HG02571 (cell line): ENCODE data around the gene PPP1R12A.
"Not testable (repeated sequence)": the region's sequence is repeated elsewhere in the genome, so short reads cannot be mapped to it uniquely, and the experiment has no call there.

Source experiments
- ATAC-seq: cut with Tn5 transposase; IDR thresholded peaks from one replicate; pipeline ENCODE4 v1.9.1; 2021; ENCODE audit warnings: mild to moderate bottlenecking, moderate library complexity; ENCODE audit not compliant: unreplicated experiment

The PPP1R12A gene

DNA sequence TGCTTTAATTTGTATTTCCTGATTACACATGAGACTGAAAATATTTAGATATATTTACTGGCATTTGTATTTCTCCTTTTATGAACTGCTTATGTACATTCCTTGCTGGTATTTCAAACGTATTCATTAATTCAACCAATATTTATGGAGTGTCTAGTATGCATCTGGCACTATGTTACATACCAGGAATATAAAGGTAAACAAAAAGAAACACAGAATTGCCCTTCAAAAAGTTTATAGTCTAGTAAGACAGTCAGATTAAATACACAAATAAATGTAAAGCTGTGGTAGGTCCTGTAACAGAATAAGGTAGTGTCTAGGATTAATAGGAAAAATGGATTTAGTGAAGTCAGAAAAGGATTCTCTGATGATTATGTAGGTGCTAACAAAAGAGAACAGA is 87.5 kb downstream of the PPP1R12A start:
- no peak for ATAC-seq

DNA sequence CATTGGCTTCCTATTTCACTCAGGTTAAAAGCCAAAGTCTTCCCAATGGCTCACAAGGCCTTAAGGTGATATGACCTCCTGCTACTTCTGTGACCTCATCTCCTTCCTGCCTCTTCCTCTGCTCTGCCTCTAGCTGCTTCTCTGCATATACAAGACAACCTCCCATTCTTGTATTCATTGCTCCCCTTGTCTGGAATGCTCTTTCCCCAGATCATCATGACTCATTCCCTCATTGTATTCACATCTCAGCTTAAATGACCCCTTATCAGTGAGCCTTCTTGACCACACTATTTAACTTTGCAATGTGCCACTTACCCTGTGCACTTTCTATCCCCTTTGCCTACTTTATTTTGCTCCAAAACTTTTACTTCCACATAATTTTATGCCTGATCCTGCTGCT is 90.2 kb downstream of the PPP1R12A start:
- no peak for ATAC-seq

DNA sequence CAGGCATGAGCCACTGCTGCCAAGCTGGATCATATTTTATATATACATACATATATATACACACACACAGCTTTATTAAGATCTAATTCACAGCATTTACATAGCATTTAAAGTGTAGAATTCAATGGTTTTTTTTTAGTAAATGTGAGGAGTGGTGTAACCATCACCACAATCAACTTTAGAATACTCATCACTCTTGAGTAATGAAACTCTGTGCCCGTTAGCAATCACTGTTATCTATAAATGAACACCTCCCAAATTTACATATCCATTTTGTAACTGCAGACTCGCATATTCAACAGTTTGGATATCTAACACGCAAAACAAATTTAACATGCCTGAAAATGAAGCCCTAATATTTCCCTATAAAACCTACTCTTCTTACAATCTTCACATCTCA is 90.9 kb downstream of the PPP1R12A start:
- ATAC-seq: no peak

DNA sequence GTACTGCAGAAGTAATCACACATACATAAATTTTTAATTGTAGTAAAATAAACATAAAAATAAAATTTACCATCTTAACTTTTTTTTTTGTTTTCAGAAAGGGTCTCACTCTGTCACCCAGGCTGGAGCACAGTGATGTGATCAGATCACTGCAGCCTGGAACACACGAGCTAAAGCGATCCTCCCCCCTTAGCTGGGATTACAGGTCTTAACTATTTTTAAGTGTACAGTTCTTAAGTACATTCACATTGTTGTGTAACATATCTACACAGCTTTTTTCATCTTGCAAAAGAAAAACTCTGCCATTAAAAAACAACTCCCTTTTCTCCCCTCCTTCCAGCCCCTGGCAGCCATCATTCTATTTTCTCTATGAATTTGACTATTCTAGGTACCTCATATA is 92.3 kb downstream of the PPP1R12A start:
- ATAC-seq: no peak

DNA sequence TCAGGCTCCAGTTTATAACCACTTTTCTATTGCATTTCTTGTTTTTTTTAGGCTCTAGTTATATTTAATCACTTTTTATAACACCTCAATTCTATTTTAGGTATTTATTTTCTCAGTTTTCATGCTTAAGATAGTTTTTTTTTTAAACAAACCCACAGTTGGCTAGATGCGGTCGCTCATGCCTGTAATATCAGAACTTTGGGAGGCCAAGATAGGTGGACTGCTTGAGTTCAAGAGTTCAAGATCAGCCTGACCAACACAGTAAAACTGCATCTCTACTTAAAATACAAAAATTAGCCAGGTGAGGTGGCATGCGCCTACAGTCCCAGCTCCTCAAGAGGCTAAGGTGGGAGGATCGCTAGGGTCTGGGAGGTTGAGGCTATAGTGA is 93.0 kb downstream of the PPP1R12A start:
- ATAC-seq: no peak

DNA sequence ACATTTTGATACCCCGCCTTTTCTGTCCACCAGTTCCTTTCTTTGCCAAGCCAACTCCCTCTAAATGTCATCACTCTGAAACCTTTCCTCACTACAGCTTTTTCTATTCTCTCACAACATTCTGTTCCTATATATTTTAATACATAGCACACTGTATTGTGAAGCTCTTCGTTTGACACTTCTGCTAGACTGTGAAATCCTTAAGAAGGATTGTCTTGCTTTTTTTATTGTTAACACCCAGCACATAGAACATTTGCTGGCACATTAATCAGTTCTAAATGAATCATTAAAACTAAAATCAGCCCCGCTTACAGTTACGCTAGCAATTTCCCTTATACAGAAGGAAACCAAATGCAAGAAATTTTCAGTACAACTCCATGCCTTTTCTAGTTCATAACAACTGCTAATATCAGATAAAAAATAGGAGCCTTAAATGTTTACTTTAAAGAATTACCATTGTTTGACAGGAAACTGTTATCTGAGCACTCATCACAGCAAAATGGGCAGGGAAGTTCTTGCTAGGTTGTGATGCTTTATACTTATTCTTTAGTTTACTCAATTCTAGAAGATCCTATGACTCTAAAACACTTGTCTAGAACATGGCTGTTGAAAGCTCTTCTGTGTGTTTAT is 93.5 kb downstream of the PPP1R12A start:
- no peak for ATAC-seq

DNA sequence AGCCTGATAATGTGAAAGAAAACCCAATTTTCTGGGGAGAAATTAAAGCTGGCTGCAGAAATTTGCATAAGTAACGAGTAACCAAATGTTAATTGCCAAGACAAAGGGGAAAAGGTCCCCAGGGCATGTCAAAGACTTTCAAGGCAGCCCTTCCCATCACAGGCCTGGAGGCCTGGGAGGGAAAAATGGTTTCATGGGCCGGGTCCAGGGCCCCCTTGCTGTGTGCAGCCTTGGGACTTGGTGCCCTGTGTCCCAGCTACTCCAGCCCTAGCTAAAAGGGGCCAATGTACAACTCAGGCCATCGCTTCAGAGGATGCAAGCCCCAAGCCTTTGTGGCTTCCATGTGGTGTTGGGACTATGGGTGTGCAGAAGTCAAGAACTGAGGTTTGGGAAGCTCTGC is 96.5 kb downstream of the PPP1R12A start:
- no peak for ATAC-seq

DNA sequence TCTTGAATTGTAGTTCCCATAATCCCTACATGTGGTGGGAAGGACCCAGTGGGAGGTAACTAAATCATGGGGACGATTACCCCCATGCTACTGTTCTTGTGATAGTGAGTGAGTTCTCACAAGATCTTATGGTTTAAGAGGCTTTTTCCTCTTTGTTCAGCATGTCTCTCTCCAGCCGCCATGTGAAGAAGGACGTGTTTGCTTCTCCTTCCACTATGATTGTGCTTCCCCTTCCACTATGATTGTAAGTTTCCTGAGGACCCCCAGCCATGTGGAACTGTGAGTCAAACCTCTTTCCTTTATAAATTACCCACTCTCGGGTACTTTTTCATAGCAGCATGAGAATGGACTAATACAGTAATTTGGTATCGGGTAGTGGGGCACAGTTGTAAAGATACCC is 97.3 kb downstream of the PPP1R12A start:
- no peak for ATAC-seq

DNA sequence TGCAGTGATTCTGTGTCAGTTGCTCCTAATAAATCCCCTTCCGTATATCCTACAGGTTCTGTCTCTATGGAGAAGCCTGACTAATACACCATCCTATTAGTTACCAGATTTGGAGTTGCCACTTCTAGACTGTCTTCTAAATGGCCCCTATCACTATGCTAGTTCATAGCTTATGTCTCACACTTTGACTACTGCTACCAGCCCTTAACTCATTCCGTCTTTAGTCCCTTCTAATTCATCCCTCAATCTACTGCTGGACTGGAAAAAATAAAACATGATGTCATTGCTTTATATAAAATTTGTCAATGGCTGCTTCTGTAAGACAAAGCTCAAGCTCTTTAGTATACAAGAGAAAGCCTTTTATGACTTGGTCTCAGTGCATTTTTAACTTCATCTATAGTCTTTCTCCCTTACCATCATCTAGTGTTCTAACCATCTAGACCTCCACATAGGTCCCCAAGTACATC is 99.5 kb downstream of the PPP1R12A start:
- ATAC-seq: no peak

DNA sequence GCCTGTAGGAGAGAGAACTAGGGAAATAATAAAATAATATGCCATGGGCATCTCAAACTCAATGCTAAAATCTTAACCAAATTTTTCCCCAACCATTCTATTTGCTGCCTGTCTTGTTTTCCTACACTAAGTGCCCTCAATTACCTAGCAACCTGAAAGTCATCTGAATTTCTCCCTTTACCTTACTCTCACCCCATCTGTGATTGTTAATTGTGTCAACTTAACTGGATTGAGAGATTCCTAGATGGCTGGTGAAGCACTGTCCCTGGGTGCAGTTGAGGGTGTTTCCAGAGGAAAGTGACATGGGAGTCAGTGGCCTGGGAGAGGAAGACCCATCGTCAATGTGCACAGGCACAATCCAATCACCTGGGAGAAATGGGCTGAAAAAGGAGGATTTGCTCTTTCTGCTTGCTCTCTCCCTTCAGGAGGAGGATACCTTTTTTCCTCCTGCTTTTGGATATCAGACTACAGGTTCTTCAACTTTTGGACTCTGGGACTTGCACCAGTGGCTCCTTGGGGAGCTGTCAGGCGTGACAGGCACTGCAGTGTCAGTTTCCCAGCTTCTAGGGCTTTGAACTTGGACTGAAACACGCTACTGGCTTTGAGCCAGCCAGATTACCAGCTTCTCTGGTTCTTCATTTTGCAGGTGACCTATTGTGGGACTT is 100.1 kb downstream of the PPP1R12A start:
- no peak for ATAC-seq

DNA sequence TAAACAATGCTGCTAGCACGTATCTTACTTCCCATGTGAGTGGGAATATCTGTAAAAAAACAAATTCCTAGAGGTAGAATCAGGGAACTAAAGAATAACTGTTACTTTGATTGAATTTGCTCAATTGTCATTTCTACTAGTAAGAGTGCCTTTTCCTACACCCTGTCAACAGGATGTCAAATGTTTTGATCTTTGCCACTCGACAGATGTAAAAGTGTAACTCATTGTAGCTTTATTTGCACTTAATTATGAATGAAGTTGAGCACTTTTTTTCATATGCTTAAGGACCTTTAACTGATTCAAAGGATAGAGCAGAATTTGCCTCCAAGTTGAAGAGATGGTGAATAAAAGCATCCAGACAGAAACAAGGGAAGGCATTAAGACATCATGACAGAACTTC is 104.5 kb downstream of the PPP1R12A start:
- ATAC-seq: no peak

DNA sequence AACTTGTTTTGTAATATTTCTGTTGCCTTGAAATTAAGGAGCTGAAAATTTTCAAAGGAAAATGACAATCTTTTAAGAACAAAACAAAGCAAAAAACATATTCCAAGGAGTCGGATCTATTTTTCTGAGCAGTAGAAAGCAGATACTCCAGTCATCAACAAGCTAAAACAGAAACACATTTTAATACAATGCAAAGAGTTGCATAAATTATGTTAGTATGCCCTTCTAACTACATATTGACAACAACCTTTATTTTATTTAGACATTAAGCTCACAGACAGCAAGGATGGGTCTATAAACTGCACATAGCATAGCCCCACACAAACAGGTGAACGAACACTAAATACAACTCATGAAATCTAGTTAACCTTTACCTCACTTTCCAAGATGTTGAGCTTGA is 106.0 kb downstream of the PPP1R12A start:
- no peak for ATAC-seq

DNA sequence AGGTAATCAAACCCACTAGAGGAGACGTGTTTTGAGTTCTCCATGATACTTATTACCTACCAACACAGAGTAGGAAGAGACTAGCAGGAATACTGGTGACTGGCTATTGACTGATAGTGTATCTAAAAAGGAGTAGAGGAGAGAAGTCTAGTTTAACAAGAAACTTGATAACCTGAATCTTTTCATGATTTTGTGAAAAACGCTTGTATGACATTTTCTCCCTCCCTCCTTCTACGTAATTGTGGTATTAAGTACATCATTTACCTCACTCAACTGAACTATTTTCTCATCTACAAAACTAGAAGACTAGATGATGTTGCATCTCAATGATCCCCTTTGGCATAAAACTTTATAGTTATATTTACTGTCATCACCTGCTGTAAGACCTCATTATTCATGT is 107.4 kb downstream of the PPP1R12A start:
- ATAC-seq: no peak

DNA sequence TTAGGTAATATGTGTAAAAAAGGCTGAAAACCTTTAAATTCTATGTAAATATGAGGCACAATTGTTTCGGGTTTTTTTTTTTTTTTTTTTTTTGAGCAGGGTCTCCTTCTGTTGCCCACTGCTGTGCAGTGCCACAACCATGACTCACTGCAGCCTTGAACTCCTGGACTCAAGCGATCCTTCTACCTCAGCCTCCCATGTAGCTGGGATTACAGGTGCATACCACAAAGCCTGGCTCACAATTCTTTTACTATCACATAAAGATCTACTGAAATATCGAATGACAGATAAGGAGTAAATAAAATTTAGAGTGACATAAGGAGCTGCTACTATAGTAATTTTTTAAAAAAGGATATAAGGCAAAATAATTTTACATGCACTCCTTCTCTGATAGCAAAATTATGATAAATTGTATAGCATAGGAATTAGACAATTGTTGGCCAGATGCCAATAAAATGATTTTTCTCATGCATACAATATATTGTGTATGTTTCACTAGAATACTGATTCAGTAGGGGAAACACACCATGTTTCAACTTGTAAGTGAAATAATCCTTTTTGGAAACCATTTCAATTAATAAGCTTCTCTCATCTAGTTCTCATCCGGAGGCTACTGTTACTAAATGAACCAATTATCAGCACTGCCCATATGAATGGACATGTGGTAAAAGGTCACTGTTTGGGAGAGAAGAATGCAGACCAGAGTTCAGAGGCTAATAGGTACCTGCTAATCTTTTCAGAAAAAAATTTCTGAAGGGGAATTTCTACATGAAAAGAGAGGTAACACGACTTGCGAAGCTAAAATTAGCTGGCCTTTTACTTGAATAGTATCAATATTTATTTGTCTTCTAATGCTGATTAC is 108.4 kb downstream of the PPP1R12A start:
- no peak for ATAC-seq

DNA sequence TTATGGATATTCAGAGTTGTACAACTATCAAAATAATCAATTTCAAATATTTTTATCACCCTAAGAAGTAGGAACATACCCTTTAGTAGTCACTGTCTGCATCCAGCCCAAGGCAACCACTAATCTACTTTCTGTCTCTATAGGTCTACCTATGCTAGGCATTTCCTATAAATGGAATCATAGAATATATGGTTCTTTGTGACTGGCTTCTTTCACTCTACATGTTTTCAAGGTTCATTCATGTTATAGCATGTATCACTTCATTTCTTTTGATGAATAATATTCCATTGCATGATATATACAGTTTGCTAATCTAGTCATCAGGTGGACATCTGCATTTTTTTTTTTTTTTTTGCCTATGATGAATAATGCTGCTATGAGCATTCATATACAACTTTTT is 112.4 kb downstream of the PPP1R12A start:
- no peak for ATAC-seq

DNA sequence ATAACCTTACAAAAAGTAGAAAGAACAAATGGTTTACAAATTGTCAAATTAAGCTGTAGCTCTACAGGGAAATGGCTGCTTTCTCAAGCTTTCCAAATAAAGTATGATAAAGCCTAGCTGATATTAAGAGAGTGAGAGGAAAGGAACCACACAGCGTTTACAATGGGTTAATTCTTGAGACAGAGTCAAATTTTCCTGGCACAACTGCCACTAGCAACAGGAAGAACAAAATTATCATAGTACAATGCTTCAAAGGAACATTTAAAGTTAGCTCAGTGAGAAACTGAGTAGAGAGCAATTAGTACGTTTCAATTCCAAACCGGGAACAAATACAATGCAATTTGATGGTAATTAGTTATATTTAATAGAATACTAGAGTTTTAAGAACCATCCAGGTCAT is 116.0 kb downstream of the PPP1R12A start:
- ATAC-seq: no peak

DNA sequence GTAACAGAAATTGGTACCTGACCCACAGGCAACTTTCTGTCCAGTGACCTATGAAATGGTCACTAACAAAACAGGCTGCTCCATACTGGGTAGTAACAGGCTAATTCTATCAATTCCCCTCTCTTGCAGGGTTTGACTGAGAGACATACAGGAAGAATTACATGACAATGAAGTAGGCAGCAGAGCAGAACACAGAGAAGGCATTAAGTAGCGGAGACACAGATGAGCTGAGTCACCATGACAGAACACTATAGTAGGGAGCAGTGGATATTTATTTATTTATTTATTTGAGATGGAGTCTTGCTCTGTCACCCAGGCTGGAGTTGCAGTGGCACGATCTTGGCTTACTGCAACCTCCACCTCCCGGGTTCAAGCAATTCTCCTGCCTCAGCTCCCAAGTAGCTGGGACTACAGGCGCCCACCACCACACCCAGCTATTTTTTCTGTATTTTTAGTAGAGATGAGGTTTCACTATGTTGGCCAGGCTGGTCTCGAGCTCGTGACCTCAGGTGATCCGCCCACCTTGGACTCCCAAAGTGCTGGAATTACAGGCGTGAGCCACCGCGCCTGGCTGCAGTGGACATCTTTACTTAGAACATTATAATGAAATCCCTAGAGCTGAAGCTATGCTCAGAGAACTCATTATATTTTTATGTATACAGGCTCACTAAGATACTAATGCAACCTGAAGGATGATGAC is 150.4 kb downstream of the PPP1R12A start:
- ATAC-seq: not testable (repeated sequence)

DNA sequence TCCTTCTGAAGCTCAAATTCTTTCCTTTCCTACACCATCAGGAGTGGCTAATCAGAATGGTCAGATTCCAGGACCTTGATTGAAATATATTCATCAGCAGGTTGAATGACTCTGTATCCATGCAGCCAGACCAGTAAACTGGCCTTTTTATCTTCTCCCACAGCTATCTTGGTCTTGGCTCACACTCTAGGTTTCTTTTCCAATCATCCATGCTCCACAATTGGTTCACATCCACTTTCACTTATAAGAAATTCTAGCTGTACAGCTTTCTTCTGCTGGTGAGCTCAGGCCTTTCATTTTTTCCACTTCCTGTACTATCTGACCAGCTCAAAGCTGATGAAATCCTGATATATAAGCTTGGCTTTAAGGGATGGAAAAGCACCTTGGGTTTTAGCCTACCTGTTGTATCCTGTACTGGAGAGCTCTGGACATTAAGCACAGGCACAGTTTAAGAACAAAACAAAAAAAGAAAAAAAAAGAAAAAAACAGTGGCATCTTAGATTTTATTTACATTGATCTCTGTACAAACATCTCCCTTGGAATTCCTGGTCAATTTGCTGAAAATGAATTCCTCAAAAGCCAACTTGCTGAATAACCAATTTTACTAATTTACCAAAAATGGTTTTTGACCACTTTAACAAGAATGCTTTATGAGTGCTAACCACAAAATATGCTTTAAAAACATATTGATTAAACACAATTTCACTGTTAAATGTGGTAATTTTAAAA is 152.6 kb downstream of the PPP1R12A start:
- ATAC-seq: no peak

DNA sequence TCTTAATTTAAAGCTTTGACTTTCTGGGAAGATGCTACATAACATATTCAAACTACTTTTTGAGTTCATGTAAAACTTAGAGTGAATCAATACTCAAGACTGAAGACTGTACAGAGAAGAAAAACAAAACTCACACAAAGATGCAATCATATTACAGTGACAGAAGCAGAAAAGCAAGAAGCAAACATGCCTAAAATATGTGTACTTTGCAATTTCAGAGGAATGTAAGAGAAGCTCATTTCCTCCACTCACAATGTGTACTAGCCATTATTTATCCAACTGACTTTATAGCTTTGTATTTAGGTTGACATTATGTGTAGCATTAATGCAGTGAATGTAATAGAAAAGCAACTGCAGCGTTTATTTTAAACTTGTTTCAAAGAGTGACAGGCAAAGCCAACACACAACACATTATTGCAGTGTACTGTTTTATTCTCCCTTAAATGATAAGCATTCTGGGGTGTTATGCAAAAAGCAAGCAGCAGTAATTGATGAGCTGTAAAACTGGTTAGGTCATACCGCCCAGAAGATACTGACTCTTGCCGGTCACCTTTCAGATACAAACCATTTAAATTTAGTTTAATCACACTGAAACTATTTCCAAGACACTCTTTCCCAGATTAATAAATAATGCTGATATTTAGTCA is 156.0 kb downstream of the PPP1R12A start:
- ATAC-seq: no peak

DNA sequence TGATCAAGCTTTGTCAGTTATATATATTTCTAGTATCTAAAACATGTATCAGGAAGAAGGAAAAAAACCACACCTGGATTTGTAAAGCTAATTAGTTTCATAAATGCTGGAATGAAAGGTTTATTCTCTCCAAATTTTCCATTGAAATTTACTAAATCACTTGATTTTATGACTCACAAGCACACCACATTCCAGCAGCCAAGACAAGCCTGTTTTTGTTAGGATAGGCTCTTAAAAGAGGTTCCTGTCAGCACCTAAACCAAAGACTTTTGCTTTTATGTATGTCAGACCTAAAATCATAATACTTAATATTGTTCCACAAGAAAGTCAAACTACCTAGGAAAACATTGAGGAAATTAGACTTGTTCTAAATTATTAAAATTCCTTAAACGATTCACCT is 158.8 kb downstream of the PPP1R12A start:
- ATAC-seq: no peak
